22Rv1 (cell line): ENCODE results near the gene S100A11.

Experiments used
- H3K27ac ChIP-seq: fragments of 450-650 bp; 2 replicates; pipeline ENCODE4 v1.5.1; 2017
- CTCF ChIP-seq: fragments of 450-650 bp; IDR thresholded peaks from 2 replicates; pipeline ENCODE4 v1.5.1; 2017; ENCODE audit warnings: mild to moderate bottlenecking
- ZFX ChIP-seq: fragments of 450-650 bp; IDR thresholded peaks from 2 replicates; pipeline ENCODE4 v1.6.1; 2017; ENCODE audit warnings: antibody characterized with exemption, borderline replicate concordance

S100A11 gene

GRCh38 chr1:152067150-152067549 is 30.3 kb upstream of the S100A11 start:
- H3K27ac ChIP-seq: no peak overlapping the region
- TF ChIP-seq ZFX: no peak
- no peak for TF ChIP-seq CTCF

DNA sequence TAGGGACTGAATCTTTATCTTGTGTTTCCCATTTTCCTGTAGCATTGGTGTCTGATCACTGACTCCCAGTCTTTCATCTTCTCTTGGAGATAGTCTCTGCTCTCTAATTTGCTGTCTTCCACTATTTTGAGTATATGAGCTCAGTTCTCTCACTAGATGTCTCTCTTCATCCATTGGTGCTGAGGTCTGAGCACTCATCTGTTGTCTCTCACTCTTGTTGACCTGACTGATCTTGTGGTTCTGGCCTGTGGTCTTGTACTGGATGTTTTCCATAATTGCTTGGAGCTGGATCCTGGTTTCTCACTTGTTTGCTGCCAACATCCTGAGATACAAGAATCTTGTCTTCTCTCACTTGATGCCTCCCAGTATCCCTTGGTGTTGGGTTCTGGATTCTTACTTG is 25.1 kb upstream of the S100A11 start:
- TF ChIP-seq ZFX: no peak
- TF ChIP-seq CTCF: no peak
- no peak overlapping the region for H3K27ac ChIP-seq

GRCh38 chr1:152053375-152053774 is 16.6 kb upstream of the S100A11 start:
- H3K27ac ChIP-seq: no peak overlapping the region
- TF ChIP-seq ZFX (no peak), CTCF (no peak)

- no peak overlapping the region for H3K27ac ChIP-seq
- TF ChIP-seq ZFX (no peak), CTCF (peak; percentile 98)
Measured at GRCh38 chr1:152052606-152053005, 15.8 kb upstream of the S100A11 start.

DNA sequence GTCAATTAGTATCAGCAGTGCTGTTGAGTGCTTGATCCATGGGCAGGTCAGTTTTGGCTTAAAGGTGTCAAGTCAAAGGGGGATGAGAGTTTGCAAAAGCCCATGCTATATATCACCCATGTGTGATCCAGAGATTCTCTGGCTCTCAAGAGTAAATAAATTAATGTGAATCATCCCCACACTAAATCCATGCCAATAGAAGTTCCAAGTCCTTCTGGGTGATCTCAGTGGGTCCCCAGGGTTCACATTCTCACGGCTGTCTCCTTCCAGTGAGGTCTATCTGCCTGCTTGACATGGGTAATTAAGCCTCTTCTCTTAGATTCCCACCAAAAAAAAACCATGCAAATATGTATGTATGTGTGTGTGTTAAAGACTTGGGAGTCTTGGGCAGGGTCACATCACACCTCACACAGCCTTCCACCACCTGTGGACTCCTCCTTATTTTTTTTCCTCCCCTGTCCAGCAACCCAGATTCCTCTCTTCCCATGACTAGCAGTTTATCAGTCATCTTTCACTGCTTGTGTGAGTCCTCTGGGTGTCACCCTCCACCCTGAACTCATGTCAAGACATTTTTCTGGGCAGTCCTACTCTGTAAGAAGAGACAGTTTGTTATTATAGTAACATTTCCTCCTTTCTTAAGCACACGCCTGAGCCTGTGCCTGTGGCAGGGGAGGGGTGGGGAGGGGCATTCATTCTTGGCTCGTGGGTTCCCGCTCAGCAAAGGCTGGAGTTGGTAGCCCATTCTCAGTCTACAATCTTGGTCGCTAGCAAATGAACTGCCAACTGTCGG is 14.3 kb upstream of the S100A11 start:
- H3K27ac ChIP-seq: no peak overlapping the region
- TF ChIP-seq ZFX (no peak), CTCF (no peak)

- peak overlapping the region; percentile 89 for H3K27ac ChIP-seq
- TF ChIP-seq CTCF (no peak), ZFX (no peak)
Measured at GRCh38 chr1:152049291-152050083, 12.7 kb upstream of the S100A11 start.

- no peak for TF ChIP-seq CTCF
- TF ChIP-seq ZFX: no peak
- peak overlapping the region; percentile 89 for H3K27ac ChIP-seq
Measured at GRCh38 chr1:152048416-152049009, 11.7 kb upstream of the S100A11 start.
